Heart left ventricle (tissue), 16 donors: ENCODE measurements around the gene MAN2B2. TPM values are rescaled to one million over a fixed set of nuclear protein-coding genes. Genes with fewer than 3 reads are reported as not detected.

Experiments
- ATAC-seq, 4 donors: fragments of 200-7000 bp; cut with Tn5 transposase; one replicate each; pipeline ENCODE4 v1.9.1; 2020 to 2022; ENCODE audit warnings: moderate library complexity in 4 of 4, mild to moderate bottlenecking in 3 of 4, moderate number of reproducible peaks in 1 of 4
- DNase-seq, 5 donors: peaks; one replicate each; pipeline ENCODE4 v3.0.0-alpha.2; 2020
- H3K27ac ChIP-seq, 12 donors: fragments of 200-600 bp; sonication (generic) in 4 of 12; one replicate each; pipeline versions ENCODE4 v1.5.0 to v1.8.0; 2016 to 2022; ENCODE audit warnings: mild to moderate bottlenecking in 2 of 12
- H3K27me3 ChIP-seq, 9 donors: fragments of 200-600 bp; sonication (generic) in 2 of 9; one replicate each; pipeline versions ENCODE4 v1.5.1 to v1.8.0; 2016 to 2022; ENCODE audit warnings: mild to moderate bottlenecking in 3 of 9
- H3K36me3 ChIP-seq, 9 donors: fragments of 200-600 bp; sonication (generic) in 2 of 9; one replicate each; pipeline versions ENCODE4 v1.5.0 to v1.8.0; 2018 to 2022; ENCODE audit warnings: mild to moderate bottlenecking in 2 of 9
- H3K4me1 ChIP-seq, 12 donors: fragments of 200-600 bp; sonication (generic) in 4 of 12; one replicate each; pipeline versions ENCODE4 v1.5.0 to v1.8.0; 2016 to 2022; ENCODE audit warnings: mild to moderate bottlenecking in 3 of 12
- H3K4me3 ChIP-seq, 12 donors: fragments of 200-600 bp; sonication (generic) in 4 of 12; one replicate each; pipeline versions ENCODE4 v1.5.0 to v1.8.0; 2017 to 2022; ENCODE audit warnings: mild to moderate bottlenecking in 9 of 12, moderate library complexity in 4 of 12
- H3K9me3 ChIP-seq, 12 donors: fragments of 200-600 bp; sonication (generic) in 4 of 12; one replicate each; pipeline versions ENCODE4 v1.5.0 to v1.8.0; 2016 to 2022; ENCODE audit warnings: mild to moderate bottlenecking in 1 of 12
- POLR2A ChIP-seq, 2 donors: fragments of 450-650 bp; IDR thresholded peaks; one replicate each; pipeline ENCODE4 v1.6.1; 2017; ENCODE audit warnings: antibody characterized with exemption in 2 of 2, mild to moderate bottlenecking in 2 of 2, moderate library complexity in 2 of 2
- WGBS, 4 donors: extraction: QIAGEN DNeasy Blood & Tissue Kit in 2 of 4; methylation state at CpG; one replicate each; pipeline versions ENCODE4 v1.1.5 to v1.1.7; 2013 to 2018; 5-methylcytosine and 5-hydroxymethylcytosine counted together
- intact Hi-C, 10 donors: fragments of 100-400 bp; cut with DNase I; formaldehyde crosslinking; loops; one replicate each; pipeline versions ENCODE4 v1.11.1 to v1.14.2; 2022
- polyA plus RNA-seq, 2 donors: library from polyadenylated mRNA; stranded (reverse); fragments of 200-250 nt; gene quantifications; one replicate each; pipeline ENCODE4 v1.2.3, GENCODE V29; 2013
- total RNA-seq, 9 donors: library from RNA; depleted of rRNA in 2 of 9; stranded (reverse); fragments of >200 nt in 2 of 9; fragmentation: NEBNext Ultra II Directional in 3 of 9; extraction: Animal tissue kit (Norgen Biotek cat#: 25700) in 3 of 9; gene quantifications; one replicate each; pipeline versions ENCODE4 v1.1.0 to v1.2.4, GENCODE V29; 2016 to 2023
- TF ChIP-seq, protein P1 (sequence below), 12 donors: fragments of 200-600 bp; sonication (generic) in 4 of 12; IDR thresholded peaks; one replicate each; pipeline versions ENCODE4 v1.5.0 to v1.8.0; 2018 to 2022; ENCODE audit warnings: antibody characterized with exemption in 12 of 12, mild to moderate bottlenecking in 5 of 12
- donor health status: ischemic (EF 13 %, LVEDD 7.1; RV severe dilation, severe dysfunction).
- donor health status: healthy with polysubstance abuse.
- donor health status: DM: no; HTN: yes; CAD: no.
- donor health status: DM: no; HTN: no; CAD: no.
- donor health status: ischemic (EF 25% LVEDD 6.9; RV normal size, moderate dysfunction).
- donor health status: ischemic (EF 25% LVEDD 5.7; RV mildly dilated, moderate dysfunction).
- donor health status: healthy.
- donor health status: DM: yes; HTN: yes; CAD: no.
- donor health status: ischemic (EF 35%, LVEDD 5.7; RV mildly dilated, moderate dysfunction).
- donor health status: nonischemic (EF 11% LVEDD 7.7; RV severe dilation, severe dysfunction).
- donor health status: DM: yes; HTN: yes; CAD: no.
- donor health status: PGD.
- donor health status: ischemic (EF 29% LVEDD 5.4; RV normal size, mild dysfunction).
- donor health status: nonischemic (EF 23%, LVEDD 6.1; RV moderate dilation, normal function).

Gene MAN2B2
- total and polyA plus RNA-seq, 11 donors = 4.4 to 33.6 (median 19.8) TPM

DNA sequence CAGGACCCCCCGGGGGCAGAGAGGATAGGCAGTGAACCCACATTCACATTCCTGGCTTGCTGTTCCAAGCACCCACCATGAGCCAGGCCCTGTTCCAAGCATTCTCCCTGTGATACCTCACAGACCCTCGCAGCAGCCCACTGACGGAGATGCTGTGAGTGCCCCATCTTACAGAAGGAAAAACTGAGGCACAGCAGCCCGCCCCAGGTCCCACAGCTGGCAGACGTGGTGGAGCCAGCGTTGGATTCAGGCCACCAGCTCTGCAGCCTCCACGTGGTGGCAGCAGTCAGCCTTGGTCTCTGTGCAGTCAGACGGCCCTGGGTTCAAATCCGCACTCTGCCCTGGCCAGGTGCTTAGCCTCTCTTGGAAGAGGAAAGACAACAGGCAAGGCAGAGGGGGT is 16.8 kb downstream of the MAN2B2 start:
- WGBS, 4 donors = 85 to 89% (median 87%) methylated on average over 8 to 9 of the region's 9 CpGs

DNA sequence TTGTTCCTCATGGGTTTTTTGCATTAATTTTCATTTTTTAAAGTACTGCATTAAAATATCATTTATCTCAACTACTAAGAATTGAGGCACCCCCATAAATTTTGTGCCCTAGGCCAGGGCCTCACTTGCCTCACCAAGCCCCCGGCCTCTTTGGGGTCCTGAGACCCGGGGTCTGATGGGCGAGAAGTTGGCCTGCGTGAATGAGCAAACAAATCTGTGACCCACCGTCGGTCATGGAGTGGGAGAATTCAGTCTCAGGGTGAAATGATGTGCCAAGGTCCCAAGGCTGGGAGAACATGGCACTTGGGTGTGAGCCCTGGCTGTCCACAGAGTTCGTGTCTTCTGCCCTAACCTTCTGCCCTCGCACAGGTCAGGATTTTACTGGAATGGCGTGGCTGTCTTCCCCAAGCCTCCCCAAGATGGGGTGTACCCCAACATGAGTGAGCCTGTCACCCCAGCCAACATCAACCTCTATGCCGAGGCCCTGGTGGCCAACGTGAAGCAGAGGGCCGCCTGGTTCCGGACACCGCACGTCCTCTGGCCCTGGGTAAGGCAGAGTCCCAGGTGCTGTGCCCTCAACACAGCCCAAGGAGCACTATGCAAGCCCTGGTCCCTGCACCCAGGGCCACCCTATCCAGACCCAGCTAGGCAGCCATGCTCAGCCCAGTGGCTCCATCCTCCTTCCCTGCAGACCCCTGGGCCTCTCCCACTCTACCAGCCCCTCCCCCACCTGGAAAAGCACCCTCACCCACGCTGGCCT is 18.0 kb downstream of the MAN2B2 start:
- DNase-seq = no peak
- 89 to 96% (median 93%) methylated on average over 16 of the region's 16 CpGs for WGBS, 4 donors

More for the DNA sequence above, 16.8 kb downstream of the MAN2B2 start:
- H3K27me3 ChIP-seq = no peaks in the 10 kb centered on the region
- no peak overlapping the region for H3K27ac ChIP-seq
- H3K4me3 ChIP-seq = no peak overlapping the region
- ATAC-seq (no peak), DNase-seq (no peak)
- no peaks in the 10 kb centered on the region for H3K9me3 ChIP-seq
- intact Hi-C loops = no loop called here
- TF ChIP-seq POLR2A (IDR thresholded peaks at IDR 0.05) = no peak
- TF ChIP-seq, protein P1, sequence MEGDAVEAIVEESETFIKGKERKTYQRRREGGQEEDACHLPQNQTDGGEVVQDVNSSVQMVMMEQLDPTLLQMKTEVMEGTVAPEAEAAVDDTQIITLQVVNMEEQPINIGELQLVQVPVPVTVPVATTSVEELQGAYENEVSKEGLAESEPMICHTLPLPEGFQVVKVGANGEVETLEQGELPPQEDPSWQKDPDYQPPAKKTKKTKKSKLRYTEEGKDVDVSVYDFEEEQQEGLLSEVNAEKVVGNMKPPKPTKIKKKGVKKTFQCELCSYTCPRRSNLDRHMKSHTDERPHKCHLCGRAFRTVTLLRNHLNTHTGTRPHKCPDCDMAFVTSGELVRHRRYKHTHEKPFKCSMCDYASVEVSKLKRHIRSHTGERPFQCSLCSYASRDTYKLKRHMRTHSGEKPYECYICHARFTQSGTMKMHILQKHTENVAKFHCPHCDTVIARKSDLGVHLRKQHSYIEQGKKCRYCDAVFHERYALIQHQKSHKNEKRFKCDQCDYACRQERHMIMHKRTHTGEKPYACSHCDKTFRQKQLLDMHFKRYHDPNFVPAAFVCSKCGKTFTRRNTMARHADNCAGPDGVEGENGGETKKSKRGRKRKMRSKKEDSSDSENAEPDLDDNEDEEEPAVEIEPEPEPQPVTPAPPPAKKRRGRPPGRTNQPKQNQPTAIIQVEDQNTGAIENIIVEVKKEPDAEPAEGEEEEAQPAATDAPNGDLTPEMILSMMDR (IDR thresholded peaks at IDR 0.05) = no peak
- peaks cover 0 to 67% (median 23%) of the 10 kb centered on the region in 9 donors for H3K36me3 ChIP-seq
- H3K4me1 ChIP-seq = no peaks in the 10 kb centered on the region

DNA sequence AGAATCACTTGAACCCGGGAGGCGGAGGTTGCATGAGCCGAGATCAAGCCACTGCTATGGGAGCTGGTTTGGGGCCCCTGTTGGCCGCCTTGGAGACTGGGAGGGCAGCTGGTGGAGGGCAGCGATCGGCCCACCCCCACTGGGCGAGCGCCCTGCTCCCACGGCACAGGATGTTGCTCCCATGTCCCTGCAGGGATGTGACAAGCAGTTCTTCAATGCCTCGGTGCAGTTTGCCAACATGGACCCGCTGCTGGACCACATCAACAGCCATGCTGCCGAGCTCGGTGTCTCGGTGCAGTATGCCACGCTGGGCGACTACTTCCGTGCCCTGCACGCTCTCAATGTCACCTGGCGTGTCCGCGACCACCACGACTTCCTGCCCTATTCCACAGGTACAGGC is 19.4 kb downstream of the MAN2B2 start:
- Histone ChIP-seq H3K27me3 (no peaks in the 10 kb centered on the region), H3K36me3 (peaks cover 0 to 69% (median 18%) of the 10 kb centered on the region in 9 donors), H3K4me1 (no peaks in the 10 kb centered on the region), H3K9me3 (no peaks in the 10 kb centered on the region), H3K27ac (no peak overlapping the region), H3K4me3 (no peak overlapping the region)
- WGBS, 4 donors = 94 to 99% (median 96%) methylated on average over 14 to 22 of the region's 22 CpGs
- no peak for ATAC-seq
- intact Hi-C loops = no loop called here
- no peak for DNase-seq
- TF ChIP-seq, protein P1 (IDR thresholded peaks at IDR 0.05) = no peak
- TF ChIP-seq POLR2A (IDR thresholded peaks at IDR 0.05) = no peak

More for the DNA sequence above, 18.0 kb downstream of the MAN2B2 start:
- Histone ChIP-seq H3K36me3 (peaks cover 0 to 72% (median 23%) of the 10 kb centered on the region in 9 donors), H3K9me3 (no peaks in the 10 kb centered on the region), H3K27ac (no peak overlapping the region), H3K27me3 (no peaks in the 10 kb centered on the region), H3K4me1 (no peaks in the 10 kb centered on the region), H3K4me3 (no peak overlapping the region)
- no peak for ATAC-seq
- intact Hi-C loops = no loop called here
- TF ChIP-seq, protein P1 (IDR thresholded peaks at IDR 0.05) = no peak
- no peak for TF ChIP-seq POLR2A (IDR thresholded peaks at IDR 0.05)

DNA sequence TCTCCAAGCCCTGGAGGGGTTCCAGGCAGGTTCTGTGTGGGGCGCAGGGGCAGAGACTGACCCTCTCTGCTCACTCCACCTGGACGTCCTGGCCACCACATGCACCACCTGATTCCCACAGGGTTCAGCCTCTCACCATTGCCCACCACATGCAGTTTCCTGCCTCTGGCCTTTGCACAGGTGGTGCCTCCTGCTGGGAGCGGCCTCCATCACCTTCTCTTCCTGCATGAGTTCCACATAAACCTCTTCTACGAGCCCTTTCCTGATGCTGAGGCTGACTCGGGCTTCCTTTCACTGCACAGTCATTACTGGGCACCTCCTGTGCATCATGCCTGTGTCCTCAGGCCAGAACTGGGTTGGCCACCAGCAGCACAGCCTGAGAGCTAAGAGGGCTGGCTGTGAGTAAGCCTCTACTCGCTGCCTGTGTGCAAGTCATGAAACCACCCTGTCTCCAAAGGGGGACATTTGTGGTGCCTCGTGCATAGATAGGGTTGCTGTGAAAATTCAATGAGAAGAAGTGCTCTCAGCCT is 19.9 kb downstream of the MAN2B2 start:
- no peaks in the 10 kb centered on the region for H3K9me3 ChIP-seq
- H3K27me3 ChIP-seq = no peaks in the 10 kb centered on the region
- H3K4me1 ChIP-seq = no peaks in the 10 kb centered on the region
- no peak for ATAC-seq
- intact Hi-C loops = no loop called here
- peaks cover 0 to 66% (median 13%) of the 10 kb centered on the region in 9 donors for H3K36me3 ChIP-seq
- H3K4me3 ChIP-seq = no peak overlapping the region
- 88 to 94% (median 93%) methylated on average over 6 to 7 of the region's 7 CpGs for WGBS, 4 donors
- no peak for DNase-seq
- TF ChIP-seq, protein P1 (IDR thresholded peaks at IDR 0.05) = no peak
- no peak for TF ChIP-seq POLR2A (IDR thresholded peaks at IDR 0.05)
- H3K27ac ChIP-seq = no peak overlapping the region
